22Rv1 (cell line): ENCODE measurements around the gene NUDT1.
A peak's percentile ranks its signal among the peaks of the same experiment; 100 is the strongest.

Experiments used
- CTCF ChIP-seq: fragments of 450-650 bp; IDR thresholded peaks from 2 replicates; pipeline ENCODE4 v1.5.1; 2017; ENCODE audit warnings: mild to moderate bottlenecking
- ZFX ChIP-seq: fragments of 450-650 bp; IDR thresholded peaks from 2 replicates; pipeline ENCODE4 v1.6.1; 2017; ENCODE audit warnings: antibody characterized with exemption, borderline replicate concordance

- TF ChIP-seq CTCF (peak; percentile 80), ZFX (no peak)
These were observed 32.7 kb upstream of the NUDT1 start for GRCh38 chr7:2209146-2209960.
